GM06990 (cell line): Measurements from ENCODE around the gene MESP1.

Experiments used
- DNase-seq: peaks from one replicate; pipeline ENCODE4 v3.0.0-alpha.2; 2011; ENCODE audit not compliant: insufficient read length; ENCODE audit errors: extremely low read depth
- H3K27me3 ChIP-seq: replicated peaks from 2 replicates; pipeline ENCODE4 v1.6.0; 2011; ENCODE audit warnings: low read length; ENCODE audit not compliant: control insufficient read depth, insufficient read depth
- H3K36me3 ChIP-seq: 2 replicates; pipeline ENCODE4 v1.5.1; 2011; ENCODE audit warnings: low read length; ENCODE audit not compliant: control insufficient read depth, insufficient read depth
- H3K4me3 ChIP-seq: replicated peaks from 2 replicates; pipeline ENCODE4 v1.5.1; 2011; ENCODE audit warnings: low read depth, mild to moderate bottlenecking, control low read depth, low read length
- CTCF ChIP-seq: IDR thresholded peaks from 2 replicates; pipeline ENCODE4 v1.5.1; 2011; ENCODE audit warnings: low read length, control low read depth, mild to moderate bottlenecking, inconsistent platforms; ENCODE audit not compliant: insufficient read depth, poor library complexity, severe bottlenecking

MESP1 gene

DNA sequence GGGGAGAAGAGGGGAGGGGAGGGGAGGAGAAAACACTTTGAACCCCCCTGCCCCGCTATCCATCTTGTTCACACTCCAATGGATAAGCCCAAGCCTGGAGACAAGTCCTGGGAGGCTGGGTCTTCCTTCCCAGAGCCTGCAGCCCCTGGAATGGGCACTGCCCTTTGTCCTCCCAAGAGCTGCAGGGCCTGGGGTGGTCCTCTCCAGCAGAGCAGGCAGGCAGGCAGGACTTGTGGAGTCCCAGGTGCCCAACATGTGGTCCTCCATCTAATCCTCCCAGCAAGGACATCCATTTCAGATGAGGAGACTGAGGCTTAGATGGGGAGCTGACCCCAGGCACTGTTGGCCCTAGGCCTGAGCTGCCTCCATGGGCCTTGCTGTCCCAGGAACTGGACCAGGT lies 14.6 kb upstream of the MESP1 start:
- TF ChIP-seq CTCF, result no peak
- DNase-seq, result no peak
- H3K36me3 ChIP-seq, result no peaks in the 10 kb centered on the region

DNA sequence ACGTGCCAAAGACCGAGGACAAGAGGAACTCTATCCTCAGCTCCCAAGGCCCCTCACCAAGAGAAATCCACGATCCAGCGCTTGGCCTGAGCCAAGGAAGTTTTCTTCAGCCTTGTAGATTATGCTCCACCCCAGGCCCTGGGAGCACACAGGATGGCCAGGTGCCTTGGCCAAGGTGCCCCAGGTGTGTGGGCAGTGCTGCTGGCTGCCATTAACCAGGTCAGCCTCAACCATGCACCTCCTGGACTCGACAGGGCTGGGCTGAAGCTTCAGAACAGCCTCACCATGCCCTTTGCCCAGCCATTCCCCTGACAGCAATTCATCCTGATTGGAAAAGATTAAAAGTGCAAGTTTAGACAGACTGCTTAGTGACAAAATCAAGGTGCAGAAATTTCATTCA lies 10.9 kb upstream of the MESP1 start:
- no peak overlapping the region for H3K4me3 ChIP-seq
- TF ChIP-seq CTCF, result no peak
- DNase-seq, result no peak
- no peaks in the 10 kb centered on the region for H3K36me3 ChIP-seq
- no peaks in the 10 kb centered on the region; the same call in 1 of the 2 replicates for H3K27me3 ChIP-seq

More for the DNA sequence above, 14.6 kb upstream of the MESP1 start:
- H3K4me3 ChIP-seq, result no peak overlapping the region
- H3K27me3 ChIP-seq, result no peaks in the 10 kb centered on the region

- Histone ChIP-seq H3K27me3 (no peaks in the 10 kb centered on the region; the same call in 1 of the 2 replicates), H3K36me3 (no peaks in the 10 kb centered on the region), H3K4me3 (no peak overlapping the region)
- DNase-seq, result no peak
- TF ChIP-seq CTCF, result no peak
Observed at GRCh38 chr15:89761009-89761831, 10.2 kb upstream of the MESP1 start.

DNA sequence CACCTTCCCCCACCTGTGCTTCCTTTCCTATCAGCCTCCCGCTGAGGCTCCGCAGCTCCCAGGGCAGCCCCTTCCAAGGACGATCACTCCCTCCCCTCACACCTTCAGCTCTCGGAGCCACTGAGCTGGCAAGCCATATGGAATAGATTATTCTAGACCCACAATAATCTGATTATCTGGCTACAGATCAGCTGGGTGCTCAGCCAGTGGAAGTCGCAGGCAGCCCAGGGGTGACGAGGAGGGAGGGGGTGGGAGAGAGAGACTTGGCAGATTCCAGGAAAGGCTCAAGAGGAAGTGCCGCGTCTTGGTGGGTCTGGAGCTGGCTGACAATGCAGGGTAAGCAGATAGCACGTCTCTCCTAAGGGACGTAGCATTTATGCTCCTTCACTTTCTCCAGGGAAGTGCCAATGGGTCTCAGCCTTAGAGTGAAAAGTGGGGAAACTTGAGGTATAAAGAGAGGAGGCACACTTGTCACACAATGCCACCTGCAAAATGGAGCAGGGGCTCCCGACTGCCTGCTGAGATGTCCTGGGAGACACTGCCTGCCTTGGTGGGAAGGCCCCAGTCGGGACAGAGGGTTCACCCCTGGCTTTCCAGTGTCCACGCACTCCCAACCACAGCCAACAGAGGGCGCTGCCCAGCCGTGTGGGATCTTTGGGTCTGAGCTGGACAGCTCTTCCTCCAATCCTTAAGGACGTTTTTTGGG lies 9.4 kb upstream of the MESP1 start:
- DNase-seq, result peak; percentile 66
- TF ChIP-seq CTCF, result peak; percentile 98
- no peaks in the 10 kb centered on the region for H3K36me3 ChIP-seq
- H3K27me3 ChIP-seq, result no peaks in the 10 kb centered on the region; the same call in none of the 2 replicates
- no peak overlapping the region for H3K4me3 ChIP-seq

- Histone ChIP-seq H3K4me3 (no peak overlapping the region), H3K27me3 (no peaks in the 10 kb centered on the region; the same call in none of the 2 replicates), H3K36me3 (no peaks in the 10 kb centered on the region)
- DNase-seq, result no peak
- no peak for TF ChIP-seq CTCF
Observed at GRCh38 chr15:89759835-89760234, 8.8 kb upstream of the MESP1 start.
